OCI-M1 (cell line): ENCODE measurements around the gene TMEM134.

Experiments
- DNase-seq: peaks from one replicate; lab custom pipeline; 2025; lab: John Stamatoyannopoulos, UW

The TMEM134 gene

GRCh38 chr11:67422891-67423290 lies 46.2 kb downstream of the TMEM134 start:
- no peak for DNase-seq

DNA sequence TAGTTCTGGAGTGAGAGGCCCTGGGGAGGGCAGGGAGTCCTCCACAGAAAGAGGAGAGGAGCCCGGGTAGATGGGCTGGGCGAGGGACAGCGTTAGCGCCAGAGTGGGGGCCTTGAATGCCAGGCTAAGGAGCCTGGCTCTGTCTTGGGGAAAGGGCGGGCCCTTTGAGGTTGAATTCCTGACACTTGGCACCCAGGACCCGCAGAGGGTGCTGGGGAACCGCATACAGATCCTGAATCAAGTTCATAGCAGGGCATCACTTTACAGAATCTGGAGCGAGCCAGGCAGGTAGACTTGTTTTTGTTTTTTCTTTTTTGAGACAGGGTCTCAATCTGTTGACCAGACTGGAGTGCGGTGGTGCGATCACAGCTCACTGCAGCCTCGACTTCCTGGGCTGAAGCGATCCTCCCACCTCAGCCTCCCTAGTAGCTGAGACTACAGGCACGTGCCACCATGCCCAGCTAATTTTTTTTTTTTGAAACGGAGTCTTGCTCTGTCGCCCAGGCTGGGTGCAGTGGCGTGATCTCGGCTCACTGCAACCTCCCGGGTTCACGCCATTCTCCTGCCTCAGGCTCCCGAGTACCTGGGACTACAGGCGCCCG lies 47.5 kb downstream of the TMEM134 start:
- DNase-seq: no peak

- DNase-seq: peak; percentile 93
Measured at GRCh38 chr11:67420646-67421429, 48.2 kb downstream of the TMEM134 start.

DNA sequence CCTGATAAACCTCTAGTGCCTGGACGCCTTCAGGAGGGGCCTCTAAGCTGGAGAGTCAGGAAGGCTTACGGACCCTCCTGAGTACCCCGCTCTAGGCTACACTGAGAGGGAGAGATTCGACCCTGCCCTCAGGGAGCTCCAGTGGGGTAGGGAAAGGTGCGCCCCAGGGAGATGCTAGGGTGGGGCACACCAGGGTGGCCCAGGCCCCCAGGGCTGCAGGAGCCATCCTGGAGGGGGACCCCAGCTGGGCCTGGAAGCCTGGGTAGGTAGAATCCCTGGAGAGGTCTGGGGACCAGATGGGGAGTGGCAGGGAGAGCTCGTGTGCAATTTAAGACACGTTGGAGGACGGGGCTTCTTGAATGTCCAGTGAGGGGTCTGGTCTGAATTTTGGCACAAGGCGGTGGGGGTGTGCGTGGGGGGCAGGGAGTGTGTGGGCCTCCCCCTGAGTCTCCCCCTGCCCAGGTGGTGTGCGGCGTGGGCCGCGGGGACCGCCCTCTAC lies 48.9 kb downstream of the TMEM134 start:
- DNase-seq: no peak

DNA sequence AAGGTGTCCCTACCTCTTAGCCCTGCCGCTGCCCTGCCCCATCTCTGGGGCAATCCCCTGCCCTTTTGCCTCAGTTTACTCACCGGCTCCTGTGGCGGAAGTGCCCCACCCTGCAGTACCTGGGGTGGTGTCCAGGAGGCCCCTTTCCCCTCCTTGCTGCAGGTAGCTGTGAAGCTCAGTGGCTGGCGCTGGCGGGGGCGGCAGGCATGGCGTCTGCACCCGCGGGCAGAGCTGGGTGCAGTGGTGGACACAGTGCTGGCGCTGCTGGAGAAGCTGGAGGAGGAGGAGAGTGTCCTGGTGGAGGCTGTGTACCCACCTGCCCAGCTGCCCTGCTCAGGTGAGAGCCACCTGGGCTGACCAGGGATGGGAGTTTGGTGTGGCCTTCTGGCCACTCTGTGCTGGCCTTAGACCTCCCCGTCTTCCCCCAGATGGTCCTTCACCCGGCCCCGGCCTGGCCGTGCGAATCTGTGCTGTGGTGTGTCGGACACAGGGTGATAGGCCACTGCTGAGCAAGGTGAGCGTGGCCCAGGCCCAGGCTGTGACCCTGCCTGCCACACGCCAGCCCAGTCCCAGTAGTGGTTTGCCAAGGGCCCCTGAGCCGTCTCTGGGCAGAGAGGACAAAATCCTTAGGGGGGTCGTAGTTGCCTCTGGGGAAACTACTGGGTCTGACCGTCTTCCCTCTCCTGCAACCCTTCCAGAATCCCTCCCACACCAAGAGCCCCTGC lies 49.6 kb downstream of the TMEM134 start:
- no peak for DNase-seq

DNA sequence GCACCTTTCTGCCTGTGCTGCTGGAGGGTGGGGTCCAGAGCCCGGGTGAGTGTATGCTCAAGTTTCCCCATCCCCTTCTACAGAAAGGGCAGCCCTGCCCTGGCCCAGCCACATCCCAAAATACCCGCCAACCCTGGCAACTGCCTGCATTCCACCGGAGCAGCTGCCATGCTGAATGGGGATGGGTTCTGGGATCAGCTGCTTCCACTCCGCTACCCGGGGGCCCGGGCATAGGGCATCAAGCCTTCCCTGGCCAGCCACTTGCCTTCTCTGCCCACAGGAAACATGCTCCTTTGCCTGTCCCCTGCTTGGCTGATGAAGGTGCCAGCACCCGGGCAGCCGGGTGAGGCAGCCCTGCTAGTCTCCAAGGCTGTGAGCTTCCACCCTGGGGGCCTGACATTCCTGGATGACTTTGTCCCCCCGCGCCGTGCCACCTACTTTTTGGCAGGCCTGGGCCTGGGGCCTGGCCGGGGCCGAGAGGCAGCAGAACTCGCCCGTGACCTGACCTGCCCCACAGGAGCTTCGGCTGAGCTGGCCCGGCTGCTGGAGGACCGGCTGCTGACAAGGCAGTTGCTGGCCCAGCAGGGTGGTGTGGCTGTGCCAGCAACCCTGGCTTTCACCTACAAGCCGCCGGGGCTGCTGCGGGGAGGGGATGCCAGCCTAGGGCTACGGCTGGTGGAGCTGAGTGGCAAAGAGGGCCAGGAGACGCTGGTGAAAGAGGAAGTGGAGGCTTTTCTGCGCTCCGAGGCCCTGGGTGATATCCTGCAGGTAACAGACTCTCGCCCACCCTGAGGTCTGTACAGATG lies 50.4 kb downstream of the TMEM134 start:
- DNase-seq: no peak

GRCh38 chr11:67417425-67417824 lies 51.6 kb downstream of the TMEM134 start:
- DNase-seq: no peak

DNA sequence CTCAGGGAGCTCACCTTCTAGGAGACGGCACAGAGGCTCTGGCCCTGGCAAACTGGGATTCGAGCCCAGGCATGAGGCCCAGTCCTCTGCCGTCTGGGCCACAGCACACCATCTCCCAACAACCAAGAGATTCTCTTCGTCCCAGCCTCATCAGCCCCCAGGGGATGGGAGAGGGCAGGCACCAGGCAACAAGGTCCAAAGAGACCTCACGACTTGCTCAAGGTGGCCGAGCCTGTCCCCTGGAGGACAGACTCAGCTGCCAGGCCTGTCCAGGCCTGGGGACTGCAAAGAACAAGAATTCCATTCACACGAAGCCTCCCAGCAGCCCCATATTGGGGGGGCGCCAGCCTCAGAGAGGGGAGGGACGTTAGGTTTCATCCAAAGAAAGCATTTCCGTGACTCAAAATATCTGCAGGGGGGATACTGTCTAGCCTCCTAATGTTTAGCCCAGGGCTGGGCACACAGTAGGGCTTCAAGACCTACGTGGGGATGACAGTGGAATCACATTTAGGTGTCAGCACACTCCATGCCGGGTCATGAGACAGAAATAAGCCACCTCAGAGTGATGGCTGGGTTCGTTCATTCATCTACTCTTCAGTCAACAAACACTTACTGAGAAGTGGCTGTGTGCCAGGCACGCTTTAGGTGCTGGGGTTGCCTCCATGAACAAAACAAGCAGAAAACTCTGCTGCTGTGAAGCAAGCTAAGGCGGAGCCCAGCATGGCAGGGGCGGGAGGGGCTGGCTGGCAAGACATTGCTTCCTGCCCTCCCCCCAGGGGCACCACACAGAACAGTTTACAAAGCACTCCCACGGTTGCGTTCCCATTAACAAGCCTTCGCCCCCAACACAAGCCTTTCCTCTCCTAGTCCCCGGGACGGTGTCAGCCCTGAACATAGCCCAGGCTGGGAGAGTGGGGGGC lies 52.4 kb downstream of the TMEM134 start:
- DNase-seq: no peak

DNA sequence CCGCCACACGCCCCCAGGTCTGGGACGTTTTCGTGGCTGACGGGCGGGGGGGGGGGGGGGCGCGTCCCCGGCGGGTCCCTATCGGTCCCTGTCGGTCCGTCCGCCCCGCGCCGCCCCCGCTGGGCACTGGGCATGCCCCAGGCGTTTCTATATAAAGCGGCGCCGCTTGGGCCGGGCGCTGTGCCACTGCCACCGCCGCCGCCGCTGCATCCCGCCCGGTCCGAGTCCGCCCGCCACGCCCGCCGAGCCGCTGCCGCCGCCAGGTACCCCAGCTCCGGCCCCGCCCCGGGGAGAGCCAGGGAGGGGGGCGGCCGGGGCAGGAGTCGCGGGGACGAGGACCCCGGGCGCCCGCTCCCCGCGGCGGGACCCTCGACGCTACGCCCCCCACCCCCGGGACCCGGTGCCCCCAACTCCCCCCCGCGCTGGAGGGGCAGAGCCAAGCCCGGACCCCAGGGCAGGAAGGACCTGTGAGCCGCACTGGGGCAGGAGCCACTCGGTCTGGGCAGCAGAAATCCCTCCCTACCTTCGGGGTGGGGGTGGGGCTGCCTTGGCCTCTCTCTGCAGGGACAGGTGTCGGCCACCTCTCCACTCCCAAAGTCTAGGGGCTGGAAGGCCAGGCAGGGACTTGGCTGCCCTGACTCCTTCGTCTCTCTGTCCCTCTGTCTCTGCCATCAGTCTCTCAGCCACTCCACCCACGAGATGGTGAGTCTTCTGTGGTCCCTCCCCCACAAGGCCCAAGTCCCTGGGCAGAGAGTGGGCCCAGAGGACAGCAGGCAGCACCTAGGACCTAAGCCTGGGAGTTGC lies 53.3 kb downstream of the TMEM134 start, which contains the start of gene CARNS1:
CARNS1 (plus strand) TSS at position 178 of the 804 bp plus-strand sequence; CDS start at position 700, 522 bp downstream.
- no peak for DNase-seq

DNA sequence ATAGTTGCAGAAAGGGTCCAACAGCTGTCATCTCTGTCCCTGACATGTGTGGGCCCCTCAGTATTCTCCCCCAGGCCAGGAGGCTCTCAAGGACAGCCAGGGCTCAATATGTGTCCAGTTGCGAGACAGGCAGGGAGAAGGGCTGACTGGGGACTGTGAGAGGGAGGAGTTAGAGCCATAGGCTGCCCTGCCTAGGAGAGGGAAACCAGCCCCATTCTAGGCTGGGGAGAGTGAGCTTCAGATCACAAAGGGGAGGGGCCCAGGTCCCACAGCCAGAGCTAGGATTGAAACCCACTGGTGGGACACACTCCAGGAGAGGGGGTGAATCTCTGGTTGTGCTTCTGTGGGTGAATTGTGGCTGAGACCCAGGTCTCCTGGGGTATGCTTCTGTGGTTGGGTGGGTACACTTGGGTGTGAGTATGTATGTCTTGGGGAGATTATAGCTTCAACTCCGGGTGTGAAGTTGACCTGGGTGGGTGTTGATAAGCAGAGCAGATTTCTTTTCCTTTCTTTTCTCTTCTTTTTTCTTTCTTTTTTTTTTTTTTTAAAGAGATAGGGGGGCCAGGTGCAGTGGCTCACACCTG lies 55.7 kb downstream of the TMEM134 start:
- no peak for DNase-seq

- no peak for DNase-seq
Measured at GRCh38 chr11:67412495-67413179, 56.4 kb downstream of the TMEM134 start.

- DNase-seq: no peak
Measured at GRCh38 chr11:67411785-67412152, 57.3 kb downstream of the TMEM134 start.
